ENCODE measurements around the gene MYCBP2. TPM values are rescaled to one million over a fixed set of nuclear protein-coding genes. Genes with fewer than 3 reads are reported as not detected.

MYCBP2 gene
- total RNA-seq, 1 experiment from 2014 or later: 51.8 TPM

GRCh38 chr13:77079902-77080413, 246.9 kb downstream of the MYCBP2 start:
- no peaks in the 10 kb centered on the region for H3K4me1 Mint-ChIP-seq (ENCODE audit: insufficient read depth, unreplicated experiment)
- H3K4me3 Mint-ChIP-seq (ENCODE audit: unreplicated experiment): no peak overlapping the region
- no peaks in the 10 kb centered on the region for H3K27me3 Mint-ChIP-seq (ENCODE audit: insufficient read depth, unreplicated experiment)
- ChIA-PET CTCF (interaction anchor here (0.6 kb wide), 1 partner anchor 21 kb away, joined by 4 read pairs; no protein-coding TSS in a partner anchor), POLR2A (no interaction called here)
- no TSS peak for BruUV-seq (replicated peaks)
- peaks cover 46% of the 10 kb centered on the region for H3K36me3 Mint-ChIP-seq (ENCODE audit: insufficient read depth, unreplicated experiment)
- DNase-seq (ENCODE audit: unreplicated experiment): no peak
- TF ChIP-seq CTCF (IDR thresholded peaks at IDR 0.05; ENCODE audit: unreplicated experiment): no peak
- no peaks in the 10 kb centered on the region for H3K9me3 Mint-ChIP-seq (ENCODE audit: unreplicated experiment)
- H3K27ac Mint-ChIP-seq (ENCODE audit: low read depth, unreplicated experiment): no peak overlapping the region
- intact Hi-C loops (cut with micrococcal nuclease): no loop called here

GRCh38 chr13:77067519-77067918, 259.4 kb downstream of the MYCBP2 start:
- ChIA-PET POLR2A (no interaction called here), CTCF (no interaction called here)
- Mint-ChIP-seq H3K27ac (ENCODE audit: low read depth, unreplicated experiment) (no peak overlapping the region), H3K4me3 (ENCODE audit: unreplicated experiment) (no peak overlapping the region), H3K4me1 (ENCODE audit: insufficient read depth, unreplicated experiment) (no peaks in the 10 kb centered on the region), H3K36me3 (ENCODE audit: insufficient read depth, unreplicated experiment) (peaks cover 67% of the 10 kb centered on the region), H3K27me3 (ENCODE audit: insufficient read depth, unreplicated experiment) (no peaks in the 10 kb centered on the region), H3K9me3 (ENCODE audit: unreplicated experiment) (no peaks in the 10 kb centered on the region)
- BruUV-seq (replicated peaks): no TSS peak
- intact Hi-C loops (cut with micrococcal nuclease): no loop called here
- no peak for TF ChIP-seq CTCF (IDR thresholded peaks at IDR 0.05; ENCODE audit: unreplicated experiment)
- no peak for DNase-seq (ENCODE audit: unreplicated experiment)

DNA sequence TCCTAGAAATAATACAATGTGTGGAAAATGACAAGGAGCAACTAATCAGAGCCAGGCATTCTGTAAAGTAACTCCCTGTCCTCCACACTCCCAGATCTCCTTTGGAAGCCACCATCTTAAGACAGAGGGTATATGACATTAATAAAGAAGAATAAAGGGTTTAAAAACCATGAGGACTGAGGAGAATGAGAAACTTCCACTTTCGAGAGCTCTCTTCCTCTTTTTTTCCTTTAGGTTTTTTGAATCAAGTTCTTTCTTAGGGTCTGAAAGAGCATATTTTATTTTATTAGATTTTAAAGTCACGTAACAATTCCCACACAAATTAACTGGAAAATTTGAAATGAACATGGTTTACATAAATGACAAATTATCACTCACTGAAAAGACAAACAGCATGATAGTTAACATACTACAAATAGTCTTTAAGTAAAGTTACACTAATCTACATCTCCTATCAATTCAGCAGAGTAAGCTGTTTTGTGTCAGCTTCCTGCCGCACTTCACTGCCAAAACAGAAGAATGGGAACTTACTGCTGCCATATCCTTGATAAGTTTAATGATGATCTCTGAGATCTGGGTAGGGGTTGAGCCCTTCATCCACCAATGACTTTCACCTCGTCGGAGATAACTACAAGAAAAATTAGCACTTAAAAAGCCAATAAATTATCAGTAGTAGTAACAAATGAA, 261.3 kb downstream of the MYCBP2 start:
- no peak for DNase-seq (ENCODE audit: unreplicated experiment)
- no TSS peak for BruUV-seq (replicated peaks)
- intact Hi-C loops (cut with micrococcal nuclease): no loop called here
- Mint-ChIP-seq H3K4me1 (ENCODE audit: insufficient read depth, unreplicated experiment) (no peaks in the 10 kb centered on the region), H3K27me3 (ENCODE audit: insufficient read depth, unreplicated experiment) (no peaks in the 10 kb centered on the region), H3K9me3 (ENCODE audit: unreplicated experiment) (no peaks in the 10 kb centered on the region), H3K36me3 (ENCODE audit: insufficient read depth, unreplicated experiment) (peaks cover 69% of the 10 kb centered on the region), H3K4me3 (ENCODE audit: unreplicated experiment) (no peak overlapping the region), H3K27ac (ENCODE audit: low read depth, unreplicated experiment) (no peak overlapping the region)
- TF ChIP-seq CTCF (IDR thresholded peaks at IDR 0.05; ENCODE audit: unreplicated experiment): no peak
- ChIA-PET CTCF (interaction anchor here (0.6 kb wide), 1 partner anchor 86 kb away, joined by 4 read pairs; no protein-coding TSS in a partner anchor), POLR2A (no interaction called here)

DNA sequence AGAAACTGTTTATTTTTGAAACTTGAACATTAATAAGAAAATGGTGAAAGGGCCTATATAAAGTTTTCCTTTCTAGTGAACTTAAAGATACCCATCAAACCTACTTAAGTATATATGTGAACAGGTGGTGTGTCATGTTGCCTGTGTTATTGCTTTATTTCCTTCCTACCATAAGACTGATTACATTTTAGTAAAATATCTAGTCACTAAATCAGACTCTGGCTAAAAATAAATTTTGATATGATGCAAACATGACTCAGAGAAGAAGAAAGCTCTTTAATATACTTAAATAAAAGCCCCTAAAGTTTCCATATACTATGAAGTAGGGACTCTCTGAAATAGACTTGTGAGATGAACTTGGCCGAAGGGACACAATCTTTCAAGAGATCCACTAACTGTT, 264.8 kb downstream of the MYCBP2 start:
- Mint-ChIP-seq H3K9me3 (ENCODE audit: unreplicated experiment) (no peaks in the 10 kb centered on the region), H3K27ac (ENCODE audit: low read depth, unreplicated experiment) (no peak overlapping the region), H3K4me1 (ENCODE audit: insufficient read depth, unreplicated experiment) (no peaks in the 10 kb centered on the region), H3K27me3 (ENCODE audit: insufficient read depth, unreplicated experiment) (no peaks in the 10 kb centered on the region), H3K4me3 (ENCODE audit: unreplicated experiment) (no peak overlapping the region), H3K36me3 (ENCODE audit: insufficient read depth, unreplicated experiment) (peaks cover 66% of the 10 kb centered on the region)
- DNase-seq (ENCODE audit: unreplicated experiment): no peak
- ChIA-PET CTCF (no interaction called here), POLR2A (no interaction called here)
- intact Hi-C loops (cut with micrococcal nuclease): no loop called here
- no TSS peak for BruUV-seq (replicated peaks)
- TF ChIP-seq CTCF (IDR thresholded peaks at IDR 0.05; ENCODE audit: unreplicated experiment): no peak

All from MCF 10A (cell line).